ENCODE measurements around the gene STPG3. TPM values are rescaled to one million over a fixed set of nuclear protein-coding genes. Genes with fewer than 3 reads are reported as not detected.

The STPG3 gene
- total RNA-seq, 1 donor from 2014 or later, result not detected

GRCh38 chr9:137227054-137227852, 23.8 kb upstream of the STPG3 start, which contains the start of gene RNF224:
Gene RNF224 (plus strand): TSS chr9:137227502. CDS start chr9:137228336, 834 bp downstream.
- no peaks in the 10 kb centered on the region for H3K9me3 Mint-ChIP-seq (ENCODE audit: low read depth)

DNA sequence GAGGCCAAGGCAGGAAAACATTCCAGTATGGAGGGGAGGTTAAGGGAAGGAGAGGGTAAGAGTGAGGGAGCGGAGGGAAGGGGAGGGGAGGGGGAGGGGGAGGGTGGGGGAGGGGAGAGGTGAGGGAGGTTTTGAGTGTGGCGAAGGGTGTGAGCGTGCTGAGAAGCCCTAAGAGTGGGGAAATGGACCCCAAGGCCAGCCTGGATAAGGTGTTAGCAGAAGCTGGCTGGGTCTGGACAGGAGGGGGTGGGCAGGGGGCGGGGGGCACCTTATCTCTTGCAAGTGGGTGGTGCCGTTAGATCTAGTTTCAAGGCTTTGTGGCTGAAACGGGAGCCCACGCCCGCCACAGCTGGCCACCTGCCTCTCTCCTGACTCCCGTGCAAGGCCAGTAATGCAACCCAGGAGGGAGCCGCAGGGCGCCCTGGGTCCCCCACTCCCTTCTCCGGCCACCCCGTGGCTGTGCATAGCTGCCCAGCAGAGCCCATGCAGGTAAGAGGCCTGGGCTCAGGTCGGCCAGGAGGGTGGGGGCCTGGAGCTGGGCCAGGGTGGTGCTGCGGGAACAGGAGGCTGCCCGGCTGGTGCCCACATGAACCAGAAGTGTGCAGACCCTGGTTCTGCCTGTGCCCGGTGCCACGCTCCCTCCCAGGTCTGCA, 23.1 kb upstream of the STPG3 start:
- Mint-ChIP-seq H3K4me3 (ENCODE audit: low read depth) (peak overlapping the region; percentile 51), H3K27me3 (no peaks in the 10 kb centered on the region), H3K27ac (peak overlapping the region; percentile 89)

More at GRCh38 chr9:137227054-137227852, 23.8 kb upstream of the STPG3 start, which contains the start of gene RNF224:
- DNase-seq (ENCODE audit: low spot score, unreplicated experiment), result peak; percentile 80
- TF ChIP-seq, protein P1, sequence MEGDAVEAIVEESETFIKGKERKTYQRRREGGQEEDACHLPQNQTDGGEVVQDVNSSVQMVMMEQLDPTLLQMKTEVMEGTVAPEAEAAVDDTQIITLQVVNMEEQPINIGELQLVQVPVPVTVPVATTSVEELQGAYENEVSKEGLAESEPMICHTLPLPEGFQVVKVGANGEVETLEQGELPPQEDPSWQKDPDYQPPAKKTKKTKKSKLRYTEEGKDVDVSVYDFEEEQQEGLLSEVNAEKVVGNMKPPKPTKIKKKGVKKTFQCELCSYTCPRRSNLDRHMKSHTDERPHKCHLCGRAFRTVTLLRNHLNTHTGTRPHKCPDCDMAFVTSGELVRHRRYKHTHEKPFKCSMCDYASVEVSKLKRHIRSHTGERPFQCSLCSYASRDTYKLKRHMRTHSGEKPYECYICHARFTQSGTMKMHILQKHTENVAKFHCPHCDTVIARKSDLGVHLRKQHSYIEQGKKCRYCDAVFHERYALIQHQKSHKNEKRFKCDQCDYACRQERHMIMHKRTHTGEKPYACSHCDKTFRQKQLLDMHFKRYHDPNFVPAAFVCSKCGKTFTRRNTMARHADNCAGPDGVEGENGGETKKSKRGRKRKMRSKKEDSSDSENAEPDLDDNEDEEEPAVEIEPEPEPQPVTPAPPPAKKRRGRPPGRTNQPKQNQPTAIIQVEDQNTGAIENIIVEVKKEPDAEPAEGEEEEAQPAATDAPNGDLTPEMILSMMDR (IDR thresholded peaks at IDR 0.05; ENCODE audit: unreplicated experiment), result peak; percentile 87
- peak within 1 kb of the TSS; percentile 51 for H3K4me3 Mint-ChIP-seq (ENCODE audit: low read depth)
- H3K27ac Mint-ChIP-seq, result peak within 1 kb of the TSS; percentile 89
- H3K36me3 Mint-ChIP-seq (ENCODE audit: insufficient read depth), result no peaks in the 10 kb centered on the region
- peaks cover 9% of the 10 kb centered on the region for H3K4me1 Mint-ChIP-seq (ENCODE audit: low read depth)
- no peaks in the 10 kb centered on the region for H3K27me3 Mint-ChIP-seq

GRCh38 chr9:137228506-137228967, 22.5 kb upstream of the STPG3 start:
- DNase-seq (ENCODE audit: low spot score, unreplicated experiment), result no peak
- peaks cover 9% of the 10 kb centered on the region for H3K4me1 Mint-ChIP-seq (ENCODE audit: low read depth)
- TF ChIP-seq, protein P1 (IDR thresholded peaks at IDR 0.05; ENCODE audit: unreplicated experiment), result no peak
- no peak overlapping the region for H3K27ac Mint-ChIP-seq
- H3K4me3 Mint-ChIP-seq (ENCODE audit: low read depth), result no peak overlapping the region
- no peaks in the 10 kb centered on the region for H3K9me3 Mint-ChIP-seq (ENCODE audit: low read depth)
- no peaks in the 10 kb centered on the region for H3K27me3 Mint-ChIP-seq
- H3K36me3 Mint-ChIP-seq (ENCODE audit: insufficient read depth), result no peaks in the 10 kb centered on the region

More for the DNA sequence above, 23.1 kb upstream of the STPG3 start:
- TF ChIP-seq, protein P1 (IDR thresholded peaks at IDR 0.05; ENCODE audit: unreplicated experiment), result no peak
- DNase-seq (ENCODE audit: low spot score, unreplicated experiment), result no peak
- Mint-ChIP-seq H3K9me3 (ENCODE audit: low read depth) (no peaks in the 10 kb centered on the region), H3K4me1 (ENCODE audit: low read depth) (peaks cover 9% of the 10 kb centered on the region), H3K36me3 (ENCODE audit: insufficient read depth) (no peaks in the 10 kb centered on the region)

DNA sequence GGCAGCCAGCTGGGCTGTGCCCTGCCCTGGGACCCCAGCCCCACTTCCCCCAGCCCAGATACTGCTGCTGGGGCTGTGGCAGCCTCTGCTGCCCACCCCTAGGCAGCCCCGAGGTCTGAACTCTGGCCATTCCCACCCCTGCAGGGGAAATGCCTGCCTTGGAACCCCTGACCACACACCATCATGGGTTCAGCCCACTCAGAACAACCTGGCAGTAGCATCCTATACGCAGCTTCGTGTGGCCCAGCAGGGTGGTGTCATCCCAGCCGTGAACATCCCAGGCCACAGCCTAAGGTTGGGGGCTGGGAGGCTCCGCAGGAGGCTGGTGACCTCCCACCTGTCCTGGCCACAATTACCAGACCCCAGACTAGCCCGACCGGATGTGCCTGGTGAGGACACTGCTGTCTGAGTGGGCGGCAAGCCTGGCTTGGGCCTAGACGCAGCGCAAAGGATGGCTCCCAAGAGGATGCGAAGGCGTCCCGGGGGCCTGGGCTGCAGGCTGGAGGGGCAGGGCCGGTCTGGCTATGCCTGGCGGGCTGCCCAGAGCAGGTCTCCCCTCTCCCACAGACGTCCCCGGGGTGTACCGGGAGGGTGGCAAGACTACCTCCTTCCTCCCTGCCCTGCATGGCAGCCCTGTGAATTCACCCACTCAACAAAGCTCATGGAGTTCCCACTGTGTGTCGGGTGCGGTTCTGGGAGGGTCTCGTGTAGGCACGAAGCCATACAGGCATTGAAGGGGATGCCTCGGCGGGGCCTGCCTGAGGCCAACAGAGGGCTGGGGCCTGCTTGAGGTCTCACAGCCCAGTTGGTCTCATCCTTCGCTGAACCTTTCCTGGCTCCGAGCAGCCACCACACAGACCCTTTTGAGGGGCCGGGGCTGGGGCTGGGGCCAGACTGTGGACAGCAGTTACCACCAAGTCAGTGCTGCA, 21.9 kb upstream of the STPG3 start:
- Mint-ChIP-seq H3K36me3 (ENCODE audit: insufficient read depth) (no peaks in the 10 kb centered on the region), H3K9me3 (ENCODE audit: low read depth) (no peaks in the 10 kb centered on the region), H3K4me3 (ENCODE audit: low read depth) (no peak overlapping the region), H3K4me1 (ENCODE audit: low read depth) (peaks cover 9% of the 10 kb centered on the region), H3K27me3 (no peaks in the 10 kb centered on the region), H3K27ac (no peak overlapping the region)
- TF ChIP-seq, protein P1 (IDR thresholded peaks at IDR 0.05; ENCODE audit: unreplicated experiment), result no peak
- no peak for DNase-seq (ENCODE audit: low spot score, unreplicated experiment)

Measured in progenitor cell of endocrine pancreas (in vitro differentiated cells).